Endometrial microvascular endothelial cells (primary cell): ENCODE measurements around the gene TSFM. TPM values are rescaled to one million over a fixed set of nuclear protein-coding genes. Genes with fewer than 3 reads are reported as not detected.

Experiments
- in situ Hi-C: cut with HindIII; loops from 2 replicates; pipeline ENCODE4 v1.10.0; 2017; ENCODE audit warnings: low sequenced_read_pairs, low pct_unique_long_range_greater_than_20kb; ENCODE audit errors: inconsistent ontology term
- total RNA-seq: library from RNA; depleted of rRNA; stranded (reverse); fragments of >200 nt; gene quantifications from one replicate; pipeline ENCODE4 v1.2.3, GENCODE V29; 2015; ENCODE audit errors: inconsistent ontology term

The TSFM gene
- total RNA-seq, 1 donor from 2014 or later = 45.9 TPM

GRCh38 chr12:57841445-57841844 is 58.9 kb downstream of the TSFM start:
- in situ Hi-C loops = no loop called here

- in situ Hi-C loops = no loop called here
These were observed 60.0 kb downstream of the TSFM start for GRCh38 chr12:57842342-57843294.

GRCh38 chr12:57844709-57845477 is 62.3 kb downstream of the TSFM start:
- in situ Hi-C loops = no loop called here

DNA sequence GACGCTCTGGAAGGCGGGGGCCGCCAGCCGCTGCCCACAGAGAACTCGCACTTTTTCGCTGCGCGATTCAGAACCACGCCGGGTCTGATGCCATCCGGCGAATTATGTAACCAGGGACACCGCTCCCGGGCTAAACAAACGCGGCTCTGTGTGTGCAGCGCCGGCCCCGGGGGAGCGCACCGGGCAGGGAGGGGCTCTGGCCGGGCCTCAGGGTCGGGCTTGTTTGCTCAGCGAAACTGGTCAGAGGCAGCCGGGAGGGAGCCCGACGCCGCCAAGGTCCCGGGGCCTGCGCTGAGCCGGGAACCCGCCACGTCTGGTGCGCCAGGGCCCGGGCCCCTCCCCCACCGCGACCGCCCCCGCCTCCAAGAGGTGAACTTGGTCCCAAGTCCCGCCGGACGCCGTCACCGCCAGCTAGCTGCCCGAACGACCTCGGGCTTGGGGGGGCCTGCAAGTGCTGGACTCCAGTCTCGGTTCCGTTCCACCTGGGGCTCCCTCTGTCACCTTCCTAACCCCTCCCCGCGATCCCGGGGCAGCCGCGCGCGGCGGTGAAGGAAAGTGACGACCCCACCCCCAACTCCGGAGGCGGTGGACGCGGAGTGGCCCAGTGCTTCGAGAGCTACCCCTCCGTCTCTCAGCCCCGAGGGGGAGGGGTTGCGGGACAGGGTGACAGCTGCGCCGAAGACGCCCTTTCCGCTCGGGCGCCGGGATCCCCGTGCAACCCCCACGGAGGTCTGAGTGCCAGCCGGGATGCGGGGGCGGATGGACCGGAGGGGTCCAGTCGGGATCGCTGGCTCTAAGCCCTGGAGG is 63.1 kb downstream of the TSFM start:
- in situ Hi-C loops = no loop called here

DNA sequence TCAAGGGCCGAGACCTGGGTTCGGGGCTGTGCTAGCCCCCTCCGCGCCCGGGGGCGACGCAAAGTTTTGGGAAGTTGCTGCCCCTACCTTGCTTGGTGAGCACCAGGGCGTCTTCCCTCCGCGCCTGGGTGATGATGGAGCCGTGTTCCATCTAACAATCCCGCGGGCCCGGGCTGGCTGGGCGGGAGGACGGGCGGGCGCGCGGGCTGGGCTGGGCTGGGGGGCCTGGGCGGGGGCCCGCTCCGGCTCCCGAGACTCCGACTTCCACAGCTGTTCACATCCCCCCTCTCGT is 63.6 kb downstream of the TSFM start:
- in situ Hi-C loops = no loop called here

DNA sequence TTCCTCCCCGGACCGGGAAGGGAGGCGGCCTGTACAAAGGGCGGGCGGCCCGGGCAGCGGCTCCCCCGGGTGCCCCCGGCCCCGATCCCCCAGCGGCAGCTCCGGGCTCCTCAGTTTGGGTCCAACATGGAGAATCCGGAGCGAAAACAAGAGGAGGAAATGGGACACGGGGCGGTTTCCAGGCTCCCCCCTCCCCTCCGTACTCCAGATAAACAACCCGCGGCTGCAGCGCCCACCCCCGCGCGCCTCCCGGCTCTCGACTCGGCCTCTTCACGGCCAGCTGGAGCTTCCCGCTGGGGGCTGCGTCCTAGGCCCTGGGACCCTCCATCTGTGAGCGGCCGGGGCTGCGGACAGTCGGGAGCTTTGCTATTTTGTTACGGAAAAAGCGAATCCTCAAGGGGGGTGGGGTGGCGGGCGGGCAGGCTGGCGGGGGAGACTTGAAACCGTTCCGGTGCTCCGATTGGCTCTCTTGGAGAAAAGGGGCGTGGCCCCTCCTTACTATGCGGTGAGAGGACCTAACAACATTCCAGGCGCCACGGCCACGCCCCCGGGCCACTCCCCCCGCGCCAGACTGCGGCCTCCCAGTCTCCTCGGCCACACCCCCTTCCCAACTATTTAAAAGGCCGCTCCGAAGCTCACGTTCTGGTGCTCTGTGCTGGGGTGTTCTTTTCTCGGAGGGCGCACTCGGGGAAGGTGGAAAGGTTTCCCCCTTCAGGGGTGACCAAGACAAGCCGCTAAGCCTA is 64.2 kb downstream of the TSFM start, which contains the start of gene CTDSP2:
TSS of gene CTDSP2 (minus strand) at position 153 of the 743 bp plus-strand sequence. CDS start 294 bp downstream, outside the sequence.
- in situ Hi-C loops = no loop called here

Other genes with a start within 250 kb of the TSFM start
- gene DCTN2, start 235.6 kb upstream of the TSFM start, total RNA-seq = 221 TPM
- not detected for gene KIF5A, start 232.7 kb upstream of the TSFM start, total RNA-seq
- 12.5 TPM for gene PIP4K2C, start 191.6 kb upstream of the TSFM start, total RNA-seq
- gene DTX3, start 178.0 kb upstream of the TSFM start, total RNA-seq = 6.2 TPM
- 0.09 TPM for gene ARHGEF25, start 171.4 kb upstream of the TSFM start, total RNA-seq
- gene B4GALNT1, start 149.6 kb upstream of the TSFM start, total RNA-seq = 0.19 TPM
- gene OS9, start 88.7 kb upstream of the TSFM start, total RNA-seq = 295 TPM
- 1.2 TPM for gene AGAP2, start 44.0 kb upstream of the TSFM start, total RNA-seq
- gene TSPAN31, start 37.7 kb upstream of the TSFM start, total RNA-seq = 37.3 TPM
- gene CDK4, start 30.5 kb upstream of the TSFM start, total RNA-seq = 291 TPM
- gene MARCHF9, start 27.7 kb upstream of the TSFM start, total RNA-seq = 0.37 TPM
- 1.9 TPM for gene CYP27B1, start 15.7 kb upstream of the TSFM start, total RNA-seq
- gene METTL1, start 10.7 kb upstream of the TSFM start, total RNA-seq = 15.3 TPM
- 11.7 TPM for gene EEF1AKMT3, start 10.2 kb upstream of the TSFM start, total RNA-seq
- 0.46 TPM for gene AVIL, start 35.9 kb downstream of the TSFM start, total RNA-seq
- 109 TPM for gene CTDSP2, start 63.9 kb downstream of the TSFM start, total RNA-seq
- gene ATP23, start 158.8 kb downstream of the TSFM start, total RNA-seq = 3.7 TPM